ENCODE results near the gene MAPK8.

MAPK8 gene

GRCh38 chr10:48302515-48303476 lies 3.7 kb upstream of the MAPK8 start:
- H3K4me3 Mint-ChIP-seq: no peak overlapping the region
- peaks cover 10% of the 10 kb centered on the region for H3K27me3 Mint-ChIP-seq (ENCODE audit: low read depth)
- H3K9me3 Mint-ChIP-seq: no peaks in the 10 kb centered on the region
- DNase-seq (ENCODE audit: low spot score): no peak
- H3K36me3 Mint-ChIP-seq (ENCODE audit: low read depth): no peaks in the 10 kb centered on the region
- no peak overlapping the region for H3K27ac Mint-ChIP-seq
- peaks cover 15% of the 10 kb centered on the region for H3K4me1 Mint-ChIP-seq (ENCODE audit: low read depth)

DNA sequence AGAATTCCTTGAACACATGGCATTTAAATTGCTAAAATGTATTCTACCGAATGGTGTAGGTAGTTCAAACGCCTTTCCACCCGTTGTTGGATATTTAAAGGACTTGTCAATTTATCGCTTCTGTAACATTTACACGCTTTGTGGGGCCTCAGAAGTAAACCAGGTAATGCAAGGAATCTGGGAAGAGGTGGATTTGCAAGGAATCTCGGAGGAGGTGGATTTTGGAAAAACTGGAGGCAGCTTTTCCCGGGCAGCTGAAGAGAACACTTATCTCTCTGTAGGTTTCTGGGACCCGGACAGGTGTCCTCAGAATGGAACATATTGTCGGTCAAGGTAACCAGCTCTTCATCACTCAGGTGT lies 592 bp upstream of the MAPK8 start:
- peaks cover 2% of the 10 kb centered on the region for H3K36me3 Mint-ChIP-seq (ENCODE audit: low read depth)
- peak overlapping the region; percentile 49 for H3K27ac Mint-ChIP-seq
- H3K4me3 Mint-ChIP-seq: peak overlapping the region; percentile 63
- peaks cover 1% of the 10 kb centered on the region for H3K27me3 Mint-ChIP-seq (ENCODE audit: low read depth)
- H3K4me1 Mint-ChIP-seq (ENCODE audit: low read depth): peaks cover 30% of the 10 kb centered on the region
- no peaks in the 10 kb centered on the region for H3K9me3 Mint-ChIP-seq
- DNase-seq (ENCODE audit: low spot score): no peak

DNA sequence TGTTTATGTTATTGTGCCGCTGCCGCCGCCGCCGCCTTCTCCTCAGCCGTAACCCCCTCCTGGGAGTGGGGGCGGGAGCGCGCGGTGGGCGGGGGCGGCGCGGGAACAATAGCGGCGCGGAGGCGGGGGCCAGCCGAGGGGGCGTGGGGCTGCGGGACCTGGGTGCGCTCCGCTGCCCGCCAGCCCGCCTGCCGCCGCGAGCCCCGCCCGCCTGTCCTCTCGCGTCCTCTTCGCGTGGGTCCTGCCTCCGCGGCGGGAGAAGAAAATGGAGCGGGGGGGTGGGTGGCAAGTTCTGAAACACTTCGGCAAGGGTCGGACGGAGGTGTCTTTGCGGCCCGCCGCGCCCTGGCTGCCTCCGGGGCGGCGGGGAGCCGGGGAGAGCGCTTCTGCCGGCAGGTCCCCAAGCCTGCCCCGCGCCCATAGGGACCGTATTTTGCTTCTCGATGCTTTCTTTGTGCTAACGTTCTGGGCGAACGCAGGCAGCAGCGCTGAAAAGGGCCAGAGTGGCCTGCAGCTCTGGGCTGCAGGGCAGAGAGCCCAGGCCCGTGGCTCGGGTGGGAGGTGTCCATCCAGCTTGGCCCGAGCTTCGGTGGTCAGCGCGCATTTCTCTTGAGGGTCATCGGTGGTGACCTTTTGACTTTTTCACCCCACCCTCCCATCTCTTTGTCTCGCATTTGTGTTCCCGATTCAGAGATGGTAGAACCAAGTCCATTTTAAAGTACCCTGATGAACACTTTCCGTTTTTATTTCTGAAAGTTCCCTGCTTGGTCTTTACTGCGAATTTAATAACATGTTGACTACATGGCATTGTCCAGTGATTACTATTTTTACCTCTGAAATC lies 613 bp downstream of the MAPK8 start:
- Mint-ChIP-seq H3K9me3 (no peaks in the 10 kb centered on the region), H3K27me3 (ENCODE audit: low read depth) (no peaks in the 10 kb centered on the region), H3K27ac (peak overlapping the region; percentile 69), H3K36me3 (ENCODE audit: low read depth) (peaks cover 2% of the 10 kb centered on the region), H3K4me3 (peak overlapping the region; percentile 85), H3K4me1 (ENCODE audit: low read depth) (peaks cover 33% of the 10 kb centered on the region)
- DNase-seq (ENCODE audit: low spot score): peak; percentile 60

DNA sequence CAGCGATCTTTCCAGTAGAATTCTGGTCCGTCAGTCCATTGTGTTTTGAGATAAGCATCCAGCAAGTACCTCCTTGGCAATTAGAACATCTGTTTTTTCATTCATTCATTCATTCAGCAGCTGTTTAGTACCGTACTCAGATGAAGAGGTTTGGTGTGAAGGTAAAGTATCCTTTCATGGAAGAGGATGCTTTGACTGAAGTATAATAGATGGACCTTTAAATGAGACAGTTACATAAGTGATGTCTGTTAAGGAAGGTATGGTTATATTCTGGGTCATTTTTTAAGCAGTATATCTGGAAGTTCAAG lies 1.2 kb downstream of the MAPK8 start:
- no peaks in the 10 kb centered on the region for H3K9me3 Mint-ChIP-seq
- DNase-seq (ENCODE audit: low spot score): no peak
- peaks cover 4% of the 10 kb centered on the region for H3K36me3 Mint-ChIP-seq (ENCODE audit: low read depth)
- H3K4me1 Mint-ChIP-seq (ENCODE audit: low read depth): peaks cover 37% of the 10 kb centered on the region
- peak overlapping the region; percentile 69 for H3K27ac Mint-ChIP-seq
- H3K27me3 Mint-ChIP-seq (ENCODE audit: low read depth): no peaks in the 10 kb centered on the region
- H3K4me3 Mint-ChIP-seq: peak overlapping the region; percentile 85

DNA sequence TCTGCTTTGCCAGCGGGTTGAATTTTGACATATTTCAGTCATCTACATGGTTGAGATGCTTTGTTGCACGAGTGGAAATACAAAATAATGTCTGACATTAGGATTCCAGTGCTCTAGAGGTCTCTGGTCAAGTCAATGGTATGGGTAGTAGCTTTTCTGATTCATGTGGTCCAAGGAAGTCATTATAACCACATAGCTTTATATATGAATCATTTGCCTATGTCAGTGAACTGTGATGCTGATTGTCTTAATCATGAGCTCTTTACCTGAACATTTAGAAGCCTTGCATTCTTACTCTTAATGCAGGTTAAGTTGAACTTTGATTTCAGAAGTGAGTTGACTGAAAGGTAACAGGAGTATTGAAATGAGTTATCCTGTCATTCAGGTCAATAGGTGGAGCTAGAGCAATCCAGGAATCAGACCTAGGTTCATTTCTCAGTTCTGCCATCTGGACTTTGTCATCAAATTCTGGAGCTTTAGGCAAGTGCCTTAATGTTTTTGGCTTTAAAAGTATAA lies 3.3 kb downstream of the MAPK8 start:
- H3K4me3 Mint-ChIP-seq: no peak overlapping the region
- no peaks in the 10 kb centered on the region for H3K9me3 Mint-ChIP-seq
- no peak for DNase-seq (ENCODE audit: low spot score)
- H3K27me3 Mint-ChIP-seq (ENCODE audit: low read depth): no peaks in the 10 kb centered on the region
- H3K4me1 Mint-ChIP-seq (ENCODE audit: low read depth): peaks cover 38% of the 10 kb centered on the region
- peaks cover 4% of the 10 kb centered on the region for H3K36me3 Mint-ChIP-seq (ENCODE audit: low read depth)
- H3K27ac Mint-ChIP-seq: no peak overlapping the region

DNA sequence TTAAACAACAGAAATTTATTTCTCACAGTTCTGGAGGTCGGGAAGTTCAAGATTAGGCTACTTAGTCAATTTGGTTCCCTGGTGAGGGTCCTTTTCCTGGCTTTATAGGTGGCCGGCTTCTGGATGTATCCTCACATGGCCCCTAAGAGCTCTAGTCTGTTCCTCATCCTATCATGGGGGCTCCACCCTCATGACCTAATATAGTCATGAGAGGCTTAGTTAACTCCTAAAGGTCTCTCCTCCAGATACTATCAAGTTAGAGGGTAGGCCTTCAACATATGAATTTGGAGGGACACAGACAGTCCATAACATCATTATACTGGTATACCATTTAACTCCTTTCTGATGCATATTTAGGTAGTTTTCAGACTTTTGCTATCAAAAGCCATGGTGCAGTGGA lies 7.6 kb downstream of the MAPK8 start:
- Mint-ChIP-seq H3K36me3 (ENCODE audit: low read depth) (peaks cover 2% of the 10 kb centered on the region), H3K9me3 (no peaks in the 10 kb centered on the region), H3K4me3 (no peak overlapping the region), H3K4me1 (ENCODE audit: low read depth) (peaks cover 23% of the 10 kb centered on the region), H3K27ac (no peak overlapping the region), H3K27me3 (ENCODE audit: low read depth) (no peaks in the 10 kb centered on the region)
- DNase-seq (ENCODE audit: low spot score): no peak

GRCh38 chr10:48316236-48316635 lies 9.8 kb downstream of the MAPK8 start:
- no peak overlapping the region for H3K4me3 Mint-ChIP-seq
- H3K27ac Mint-ChIP-seq: no peak overlapping the region
- H3K4me1 Mint-ChIP-seq (ENCODE audit: low read depth): peaks cover 13% of the 10 kb centered on the region
- no peak for DNase-seq (ENCODE audit: low spot score)
- H3K36me3 Mint-ChIP-seq (ENCODE audit: low read depth): peaks cover 5% of the 10 kb centered on the region
- no peaks in the 10 kb centered on the region for H3K27me3 Mint-ChIP-seq (ENCODE audit: low read depth)
- no peaks in the 10 kb centered on the region for H3K9me3 Mint-ChIP-seq

DNA sequence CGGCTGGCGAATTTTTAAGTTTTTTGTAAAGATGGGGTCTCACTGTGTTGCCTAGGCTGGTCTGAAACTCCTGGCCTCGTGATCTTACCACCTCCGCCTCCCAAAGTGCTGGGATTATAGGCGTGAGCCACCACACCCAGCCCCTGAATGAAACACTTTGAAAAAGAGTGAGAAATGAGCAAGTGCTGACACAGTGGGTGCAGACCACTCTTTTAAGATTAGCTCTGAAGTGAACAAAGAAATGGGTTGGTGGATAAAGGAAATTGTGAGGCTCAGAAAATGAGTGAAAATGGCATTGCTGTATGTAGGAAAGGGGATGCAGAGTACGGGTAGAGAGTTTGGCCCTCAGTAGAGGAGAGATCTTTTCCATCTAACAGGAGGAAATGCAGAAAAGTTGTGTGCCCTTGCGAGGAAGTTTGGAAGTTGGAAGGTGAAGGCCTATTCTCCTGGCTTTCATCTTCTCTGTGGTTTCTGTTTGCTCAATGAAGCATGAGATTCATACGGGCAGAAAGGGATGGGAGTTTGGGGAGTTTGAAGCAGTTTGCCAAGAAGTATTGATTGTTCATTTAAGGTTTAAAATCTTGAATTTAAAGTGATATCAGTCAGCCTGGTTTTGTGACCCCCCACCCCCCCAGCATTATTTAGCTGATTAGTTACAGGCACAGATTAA lies 11.0 kb downstream of the MAPK8 start:
- no peak for DNase-seq (ENCODE audit: low spot score)
- H3K27ac Mint-ChIP-seq: no peak overlapping the region
- H3K4me3 Mint-ChIP-seq: no peak overlapping the region
- no peaks in the 10 kb centered on the region for H3K27me3 Mint-ChIP-seq (ENCODE audit: low read depth)
- H3K9me3 Mint-ChIP-seq: no peaks in the 10 kb centered on the region
- H3K4me1 Mint-ChIP-seq (ENCODE audit: low read depth): peaks cover 3% of the 10 kb centered on the region
- peaks cover 5% of the 10 kb centered on the region for H3K36me3 Mint-ChIP-seq (ENCODE audit: low read depth)

DNA sequence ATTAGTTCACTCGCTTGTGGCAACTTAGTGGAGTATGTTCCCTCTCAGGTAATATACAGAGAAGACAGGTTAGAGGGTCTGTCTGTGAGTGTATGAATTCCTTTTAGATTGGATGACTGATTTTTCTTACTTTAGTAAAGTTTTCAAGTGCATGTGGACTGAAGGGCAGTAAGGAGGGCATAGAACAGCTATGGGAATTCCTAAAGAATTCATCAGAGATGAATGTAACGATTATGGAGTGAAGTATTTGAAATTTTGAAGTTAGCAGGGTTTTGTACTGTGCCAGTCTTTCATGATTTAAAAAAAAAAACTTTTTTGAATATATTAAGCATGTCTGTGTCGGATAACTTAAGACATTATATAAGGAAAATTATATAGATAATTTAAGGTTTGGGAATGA lies 15.5 kb downstream of the MAPK8 start:
- H3K36me3 Mint-ChIP-seq (ENCODE audit: low read depth): peaks cover 6% of the 10 kb centered on the region
- no peak for DNase-seq (ENCODE audit: low spot score)
- no peaks in the 10 kb centered on the region for H3K9me3 Mint-ChIP-seq
- H3K4me3 Mint-ChIP-seq: no peak overlapping the region
- H3K27me3 Mint-ChIP-seq (ENCODE audit: low read depth): no peaks in the 10 kb centered on the region
- H3K4me1 Mint-ChIP-seq (ENCODE audit: low read depth): peaks cover 8% of the 10 kb centered on the region
- H3K27ac Mint-ChIP-seq: no peak overlapping the region

- Mint-ChIP-seq H3K9me3 (no peaks in the 10 kb centered on the region), H3K4me3 (no peak overlapping the region), H3K27me3 (ENCODE audit: low read depth) (no peaks in the 10 kb centered on the region), H3K4me1 (ENCODE audit: low read depth) (peaks cover 12% of the 10 kb centered on the region), H3K27ac (no peak overlapping the region), H3K36me3 (ENCODE audit: low read depth) (peaks cover 12% of the 10 kb centered on the region)
- no peak for DNase-seq (ENCODE audit: low spot score)
Observed at GRCh38 chr10:48324580-48324979, 18.1 kb downstream of the MAPK8 start.

DNA sequence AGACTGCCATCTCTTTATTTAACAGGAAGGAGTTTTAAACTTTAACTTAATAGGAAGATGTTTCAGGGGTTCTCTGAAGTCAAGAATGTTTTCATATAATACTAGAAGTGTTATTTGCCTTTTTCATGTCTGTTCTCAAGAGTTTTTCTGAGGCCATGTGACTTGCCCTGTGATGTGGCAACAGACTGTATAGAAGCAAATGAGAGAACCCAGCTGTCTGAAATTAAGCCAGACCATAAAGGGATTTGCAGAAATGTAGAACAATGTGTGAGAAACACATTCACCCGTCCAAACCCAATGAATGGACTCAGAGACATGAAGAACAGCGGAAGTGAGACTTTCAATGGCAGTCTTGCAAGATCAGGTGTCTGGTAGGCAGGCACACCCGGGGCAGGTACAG lies 23.8 kb downstream of the MAPK8 start:
- H3K36me3 Mint-ChIP-seq (ENCODE audit: low read depth): peaks cover 30% of the 10 kb centered on the region
- H3K27ac Mint-ChIP-seq: no peak overlapping the region
- DNase-seq (ENCODE audit: low spot score): no peak
- H3K27me3 Mint-ChIP-seq (ENCODE audit: low read depth): no peaks in the 10 kb centered on the region
- H3K4me3 Mint-ChIP-seq: no peak overlapping the region
- H3K4me1 Mint-ChIP-seq (ENCODE audit: low read depth): peaks cover 7% of the 10 kb centered on the region
- peaks cover 10% of the 10 kb centered on the region for H3K9me3 Mint-ChIP-seq

GRCh38 chr10:48331436-48331835 lies 25.0 kb downstream of the MAPK8 start:
- peaks cover 14% of the 10 kb centered on the region for H3K4me1 Mint-ChIP-seq (ENCODE audit: low read depth)
- no peak overlapping the region for H3K27ac Mint-ChIP-seq
- no peak for DNase-seq (ENCODE audit: low spot score)
- H3K36me3 Mint-ChIP-seq (ENCODE audit: low read depth): peaks cover 33% of the 10 kb centered on the region
- H3K4me3 Mint-ChIP-seq: no peak overlapping the region
- peaks cover 10% of the 10 kb centered on the region for H3K9me3 Mint-ChIP-seq
- no peaks in the 10 kb centered on the region for H3K27me3 Mint-ChIP-seq (ENCODE audit: low read depth)

DNA sequence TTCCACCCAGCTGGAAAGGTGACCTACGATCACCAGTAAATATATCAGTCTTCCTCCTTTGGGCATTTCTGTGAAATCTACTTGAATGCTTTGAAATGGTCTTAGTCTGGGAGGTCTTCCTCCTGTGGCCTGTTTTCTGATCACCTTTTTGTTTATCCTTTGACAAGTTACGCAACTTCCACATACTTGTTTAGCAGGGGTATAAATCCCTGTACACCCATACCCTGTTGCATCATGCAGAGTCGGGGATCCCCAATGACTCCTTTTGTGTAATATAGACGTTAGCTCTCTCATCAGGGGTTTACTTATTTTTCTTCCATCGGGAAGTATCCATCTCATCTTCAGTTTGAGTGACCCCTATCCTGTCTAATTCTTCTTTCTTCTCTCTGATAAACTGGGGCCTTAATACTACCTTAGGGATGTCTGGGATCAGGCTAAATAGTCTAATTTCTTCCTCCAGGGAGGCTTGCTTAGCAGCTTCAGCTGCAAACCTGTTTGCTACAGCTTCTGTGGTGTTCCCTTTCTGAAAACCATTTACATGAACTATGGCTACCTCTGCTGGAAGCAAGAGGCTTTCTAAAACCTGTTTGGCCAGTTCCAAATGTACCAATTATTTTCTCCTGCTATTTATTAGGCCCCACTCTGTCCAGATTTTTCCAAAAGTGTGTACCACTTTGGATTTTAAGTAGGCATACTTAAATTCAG lies 25.8 kb downstream of the MAPK8 start:
- no peak overlapping the region for H3K4me3 Mint-ChIP-seq
- H3K4me1 Mint-ChIP-seq (ENCODE audit: low read depth): peaks cover 22% of the 10 kb centered on the region
- no peak for DNase-seq (ENCODE audit: low spot score)
- H3K27me3 Mint-ChIP-seq (ENCODE audit: low read depth): no peaks in the 10 kb centered on the region
- H3K9me3 Mint-ChIP-seq: peaks cover 10% of the 10 kb centered on the region
- no peak overlapping the region for H3K27ac Mint-ChIP-seq
- H3K36me3 Mint-ChIP-seq (ENCODE audit: low read depth): peaks cover 30% of the 10 kb centered on the region
